ENCODE data around the gene VASH1. TPM values are rescaled to one million over a fixed set of nuclear protein-coding genes. Genes with fewer than 3 reads are reported as not detected.

Gene VASH1
- total RNA-seq, 6 donors from 2014 or later, result 12.0 to 53.5 (median 28.2) TPM

GRCh38 chr14:76763096-76764041 is 2.1 kb downstream of the VASH1 start:
- ATAC-seq (ENCODE audit: low FRiP score in 2 of 2), result no peak

GRCh38 chr14:76765461-76765931 is 4.2 kb downstream of the VASH1 start:
- Histone ChIP-seq H3K36me3 (no peaks in the 10 kb centered on the region), H3K4me1 (peaks cover 31 to 64% (median 42%) of the 10 kb centered on the region in 4 donors), H3K4me3 (no peak overlapping the region), H3K27me3 (peaks cover 0 to 14% (median 4%) of the 10 kb centered on the region in 4 donors), H3K9me3 (no peaks in the 10 kb centered on the region), H3K27ac (peak overlapping the region in 1 of 4 donors; percentile 17)
- DNase-seq (no peak), ATAC-seq (ENCODE audit: low FRiP score in 2 of 2) (no peak)
- WGBS, 2 donors, result 77% methylated on average over 6 of the region's 6 CpGs; no CpG with 5 or more reads in 1 of the 2 donors
- TF ChIP-seq EP300 (IDR thresholded peaks at IDR 0.05) (no peak), POLR2A (IDR thresholded peaks at IDR 0.05) (no peak), POLR2AphosphoS5 (IDR thresholded peaks at IDR 0.05) (no peak)

More at GRCh38 chr14:76763096-76764041, 2.1 kb downstream of the VASH1 start:
- Histone ChIP-seq H3K4me1 (peaks cover 21 to 55% (median 31%) of the 10 kb centered on the region in 4 donors), H3K36me3 (no peaks in the 10 kb centered on the region), H3K9me3 (no peaks in the 10 kb centered on the region), H3K4me3 (peak overlapping the region in 3 of 4 donors; percentile 75 to 95 (median 89)), H3K27me3 (peaks cover 0 to 14% (median 4%) of the 10 kb centered on the region in 4 donors), H3K27ac (peak overlapping the region; percentile 64 to 91 (median 76))
- 53 to 66% methylated on average over 13 to 14 of the region's 14 CpGs for WGBS, 2 donors
- no peak for DNase-seq
- TF ChIP-seq POLR2AphosphoS5 (IDR thresholded peaks at IDR 0.05) (no peak), POLR2A (IDR thresholded peaks at IDR 0.05) (no peak), EP300 (IDR thresholded peaks at IDR 0.05) (no peak), CTCF (IDR thresholded peaks at IDR 0.05) (no peak)

- ATAC-seq (ENCODE audit: low FRiP score in 2 of 2) (peak; percentile 76 to 84), DNase-seq (peak; percentile 69 to 71)
- peak in 3 of 6 experiments; percentile 32 to 59 (median 44) for TF ChIP-seq CTCF (IDR thresholded peaks at IDR 0.05)
- peak in 1 of 4 donors; percentile 41 for TF ChIP-seq EP300 (IDR thresholded peaks at IDR 0.05)
- TF ChIP-seq POLR2AphosphoS5 (IDR thresholded peaks at IDR 0.05), result peak; percentile 67 to 77
- TF ChIP-seq POLR2A (IDR thresholded peaks at IDR 0.05), result peak in 2 of 4 donors; percentile 19 to 55
- H3K9me3 ChIP-seq, result no peaks in the 10 kb centered on the region
- no peaks in the 10 kb centered on the region for H3K36me3 ChIP-seq
- peaks cover 32 to 48% (median 38%) of the 10 kb centered on the region in 4 donors for H3K4me1 ChIP-seq
- no peaks in the 10 kb centered on the region for H3K27me3 ChIP-seq
- 31 to 40% methylated on average over 9 to 15 of the region's 15 CpGs for WGBS, 2 donors
- no peak overlapping the region for H3K4me3 ChIP-seq
- H3K27ac ChIP-seq, result peak overlapping the region; percentile 71 to 83 (median 80)
These were observed 6.7 kb downstream of the VASH1 start for GRCh38 chr14:76767681-76768656.

- peak overlapping the region; percentile 71 to 83 (median 80) for H3K27ac ChIP-seq
- TF ChIP-seq POLR2AphosphoS5 (IDR thresholded peaks at IDR 0.05) (no peak), POLR2A (IDR thresholded peaks at IDR 0.05) (no peak), EP300 (IDR thresholded peaks at IDR 0.05) (no peak)
- ATAC-seq (ENCODE audit: low FRiP score in 2 of 2) (no peak), DNase-seq (no peak)
- H3K36me3 ChIP-seq, result no peaks in the 10 kb centered on the region
- 56 to 60% methylated on average over 6 to 10 of the region's 11 CpGs for WGBS, 2 donors
- peaks cover 35 to 49% (median 43%) of the 10 kb centered on the region in 4 donors for H3K4me1 ChIP-seq
- no peaks in the 10 kb centered on the region for H3K27me3 ChIP-seq
- H3K4me3 ChIP-seq, result no peak overlapping the region
- H3K9me3 ChIP-seq, result no peaks in the 10 kb centered on the region
These were observed 7.6 kb downstream of the VASH1 start for GRCh38 chr14:76768671-76769500.
